GM23338 (cell line): ENCODE measurements around the gene B3GALT2. TPM values are rescaled to one million over a fixed set of nuclear protein-coding genes. Genes with fewer than 3 reads are reported as not detected.

ENCODE experiments used
- ATAC-seq: fragments of 200-7000 bp; cut with Tn5 transposase; 3 replicates; pipeline ENCODE4 v1.9.1; 2020
- DNase-seq: peaks from one replicate; pipeline ENCODE4 v3.0.0-alpha.2; 2015; ENCODE audit warnings: low spot score
- H2AFZ ChIP-seq: fragments of 200-600 bp; sonication (generic); 2 replicates; pipeline ENCODE4 v1.8.0; 2016; ENCODE audit warnings: antibody characterized with exemption, mild to moderate bottlenecking, moderate library complexity
- H3F3A ChIP-seq: fragments of 200-600 bp; sonication (generic); replicated peaks from 2 replicates; pipeline ENCODE4 v1.8.0; 2017; ENCODE audit warnings: antibody characterized with exemption, mixed run types, low read depth
- H3K27ac ChIP-seq: fragments of 200-600 bp; sonication (generic); 2 replicates; pipeline ENCODE4 v1.6.1; 2016; ENCODE audit warnings: low read depth
- H3K27me3 ChIP-seq: fragments of 200-600 bp; sonication (generic); 2 replicates; pipeline ENCODE4 v1.8.0; 2016; ENCODE audit warnings: mild to moderate bottlenecking, mixed run types, moderate library complexity; ENCODE audit not compliant: insufficient read depth
- H3K36me3 ChIP-seq: fragments of 200-600 bp; sonication (generic); 2 replicates; pipeline ENCODE4 v1.8.0; 2016; ENCODE audit warnings: mild to moderate bottlenecking; ENCODE audit not compliant: insufficient read depth
- H3K4me1 ChIP-seq: fragments of 200-600 bp; sonication (generic); 2 replicates; pipeline ENCODE4 v1.8.0; 2016; ENCODE audit warnings: mild to moderate bottlenecking, moderate library complexity; ENCODE audit not compliant: insufficient read depth
- H3K4me2 ChIP-seq: fragments of 200-600 bp; sonication (generic); 2 replicates; pipeline ENCODE4 v1.7.1; 2017; ENCODE audit warnings: mixed run types
- H3K4me3 ChIP-seq: fragments of 200-600 bp; sonication (generic); 2 replicates; pipeline ENCODE4 v1.6.1; 2016; ENCODE audit warnings: mixed run types
- H3K79me2 ChIP-seq: fragments of 200-600 bp; sonication (generic); replicated peaks from 2 replicates; pipeline ENCODE4 v1.8.0; 2017; ENCODE audit warnings: mild to moderate bottlenecking; ENCODE audit not compliant: insufficient read depth
- H3K9me2 ChIP-seq: fragments of 200-600 bp; sonication (generic); 2 replicates; pipeline ENCODE4 v1.8.0; 2017; ENCODE audit not compliant: insufficient read depth
- H4K20me1 ChIP-seq: fragments of 200-600 bp; sonication (generic); replicated peaks from 2 replicates; pipeline ENCODE4 v1.8.0; 2017; ENCODE audit warnings: mild to moderate bottlenecking; ENCODE audit not compliant: insufficient read depth
- H3K27ac Mint-ChIP-seq: 2 replicates; pipeline ENCODE4 v1.8.0; 2020; ENCODE audit warnings: inconsistent platforms, mild to moderate bottlenecking, moderate library complexity, mixed read lengths
- H3K27me3 Mint-ChIP-seq: 3 replicates; pipeline ENCODE4 v1.8.0; 2022; ENCODE audit warnings: low read depth, mild to moderate bottlenecking, moderate library complexity, mixed read lengths, inconsistent platforms; ENCODE audit not compliant: insufficient read depth, poor library complexity
- H3K36me3 Mint-ChIP-seq: 3 replicates; pipeline ENCODE4 v1.8.0; 2021; ENCODE audit warnings: low read depth, mild to moderate bottlenecking, inconsistent platforms, moderate library complexity, mixed read lengths
- H3K4me1 Mint-ChIP-seq: 3 replicates; pipeline ENCODE4 v1.8.0; 2020; ENCODE audit warnings: mild to moderate bottlenecking, inconsistent platforms, mixed read lengths
- H3K4me3 Mint-ChIP-seq: 3 replicates; pipeline ENCODE4 v1.8.0; 2021; ENCODE audit warnings: moderate library complexity, mild to moderate bottlenecking, inconsistent platforms, mixed read lengths
- H3K9me3 Mint-ChIP-seq: 3 replicates; pipeline ENCODE4 v1.8.0; 2020; ENCODE audit warnings: moderate library complexity, mild to moderate bottlenecking, inconsistent platforms, mixed read lengths
- CREB1 ChIP-seq: fragments of 250-450 bp; sonication (Bioruptor Pico); IDR thresholded peaks from 2 replicates; pipeline ENCODE4 v1.5.0; 2020; ENCODE audit warnings: low read depth, mild to moderate bottlenecking, moderate library complexity
- CTCF ChIP-seq, 2 experiments: fragments of 200-600 bp in 1 of 2; sonication (generic) in 1 of 2; conservative IDR thresholded peaks; 2 replicates each; pipeline versions ENCODE4 v1.5.1 to v1.6.1; 2016 to 2017; ENCODE audit warnings: antibody characterized with exemption in 2 of 2, low read depth in 2 of 2, mild to moderate bottlenecking in 2 of 2, moderate library complexity in 1 of 2
- ETS1 ChIP-seq: IDR thresholded peaks from 2 replicates; pipeline ENCODE4 v1.6.1; 2016; ENCODE audit warnings: antibody characterized with exemption
- EZH2 ChIP-seq: fragments of 200-600 bp; sonication (generic); IDR thresholded peaks from one replicate; pipeline ENCODE4 v1.8.0; 2017; ENCODE audit warnings: antibody characterized with exemption, mild to moderate bottlenecking, low read depth; ENCODE audit not compliant: unreplicated experiment
- EZH2phosphoT487 ChIP-seq: fragments of 200-600 bp; sonication (generic); IDR thresholded peaks from one replicate; pipeline ENCODE4 v1.8.1; 2018; ENCODE audit warnings: antibody characterized with exemption; ENCODE audit not compliant: unreplicated experiment
- JUNB ChIP-seq: IDR thresholded peaks from one replicate; pipeline ENCODE4 v1.6.1; 2016; ENCODE audit warnings: antibody characterized with exemption; ENCODE audit not compliant: unreplicated experiment
- NANOG ChIP-seq: IDR thresholded peaks from 2 replicates; pipeline ENCODE4 v1.6.1; 2016; ENCODE audit warnings: antibody characterized with exemption, borderline replicate concordance
- POLR2AphosphoS5 ChIP-seq: IDR thresholded peaks from 2 replicates; pipeline ENCODE4 v1.6.1; 2016; ENCODE audit warnings: antibody characterized with exemption, low read depth
- REST ChIP-seq: IDR thresholded peaks from one replicate; pipeline ENCODE4 v1.6.1; 2018; ENCODE audit warnings: antibody characterized with exemption; ENCODE audit not compliant: unreplicated experiment
- STAT1 ChIP-seq: IDR thresholded peaks from one replicate; pipeline ENCODE4 v1.6.1; 2016; ENCODE audit warnings: antibody characterized with exemption; ENCODE audit not compliant: unreplicated experiment
- ZNF114 ChIP-seq: fragments of 250-450 bp; sonication (Bioruptor Pico); IDR thresholded peaks from 2 replicates; pipeline ENCODE4 v1.5.0; 2020; ENCODE audit warnings: mild to moderate bottlenecking, moderate library complexity
- ZNF331 ChIP-seq: fragments of 250-450 bp; sonication (Bioruptor Pico); IDR thresholded peaks from 2 replicates; pipeline ENCODE4 v1.5.0; 2020; ENCODE audit warnings: low read depth, mild to moderate bottlenecking, moderate library complexity
- ZNF462 ChIP-seq: fragments of 250-450 bp; sonication (Bioruptor Pico); IDR thresholded peaks from 2 replicates; pipeline ENCODE4 v1.5.0; 2020; ENCODE audit warnings: mild to moderate bottlenecking, moderate library complexity
- long read RNA-seq: library from polyadenylated mRNA; unstranded; transcript quantifications from one replicate; pipeline ENCODE4 v2.0.0, GENCODE V29; 2020; ENCODE audit not compliant: unreplicated experiment
- polyA plus RNA-seq: library from polyadenylated mRNA; unstranded; fragments of >200 nt; fragmentation: Nextera tagmentation; extraction: Ambion mirVana; gene quantifications from 2 replicates; pipeline ENCODE4 v1.2.1, GENCODE V29; 2016
- total RNA-seq: library from RNA; depleted of rRNA; stranded (reverse); fragments of >200 nt; shearing (Covaris generic); gene quantifications from 2 replicates; pipeline ENCODE4 v1.2.3, GENCODE V29; 2014; rRNA removed

The B3GALT2 gene
- total RNA-seq (not detected in 2 replicates), polyA plus RNA-seq (0.82 and 1.2 TPM in 2 replicates)
- long read RNA-seq, result 0 reads

- Mint-ChIP-seq H3K27me3 (no peaks in the 10 kb centered on the region), H3K36me3 (peaks cover 9% of the 10 kb centered on the region; the same call in 2 of the 3 replicates), H3K27ac (peak within 1 kb of the TSS; percentile 61; the same call in 1 of the 2 replicates), H3K4me3 (no peak within 1 kb of the TSS), H3K4me1 (peaks cover 30% of the 10 kb centered on the region; the same call in 2 of the 3 replicates), H3K9me3 (peaks cover 6% of the 10 kb centered on the region; the same call in 2 of the 3 replicates)
- ATAC-seq (no peak), DNase-seq (no peak)
- no peak within 1 kb of the TSS for H2AFZ ChIP-seq
- no peaks in the 10 kb centered on the region for H3K36me3 ChIP-seq
- peak within 1 kb of the TSS; percentile 23; the same call in 1 of the 2 replicates for H3K4me2 ChIP-seq
- no peaks in the 10 kb centered on the region for H3K9me2 ChIP-seq
- peaks cover 85% of the 10 kb centered on the region for H3K79me2 ChIP-seq
- 0 out of 2 replicates have a peak, but pooled peaks cover 7% of the 10 kb centered on the region for H3K4me1 ChIP-seq
- no peak within 1 kb of the TSS for H3K4me3 ChIP-seq
- no peak within 1 kb of the TSS for H3K27ac ChIP-seq
- H3F3A ChIP-seq, result no peaks in the 10 kb centered on the region
- TF ChIP-seq ZNF331 (no peak), ETS1 (no peak), EZH2 (no peak), EZH2phosphoT487 (no peak), STAT1 (no peak), CREB1 (CRISPR knock-in tag) (no peak), REST (no peak), ZNF462 (CRISPR knock-in tag) (no peak), JUNB (no peak), POLR2AphosphoS5 (no peak), ZNF114 (CRISPR knock-in tag) (no peak), CTCF (conservative IDR thresholded peaks at IDR 0.05; ENCODE audit: low read depth in 2 of 2) (no peak), NANOG (no peak)
- peaks cover 9% of the 10 kb centered on the region; the same call in 1 of the 2 replicates for H4K20me1 ChIP-seq
- H3K27me3 ChIP-seq, result no peaks in the 10 kb centered on the region
Measured at GRCh38 chr1:193185901-193186731, at the start of gene B3GALT2. TSS of gene B3GALT2 (minus strand) at chr1:193186613. CDS start at chr1:193181562, 5,051 bp downstream.
